Gastroesophageal sphincter (tissue), 3 donors: ENCODE data around the gene MED23.

ENCODE experiments used
- CTCF ChIP-seq, 4 experiments: fragments of 200-600 bp in 2 of 4; fragments of 450-650 bp in 2 of 4; sonication (generic) in 1 of 4; IDR thresholded peaks; one replicate each; pipeline ENCODE4 v1.5.1; 2017 to 2019; ENCODE audit warnings: antibody characterized with exemption in 4 of 4, mild to moderate bottlenecking in 2 of 4, moderate library complexity in 2 of 4
- EP300 ChIP-seq: sonication (generic); formaldehyde crosslinking; IDR thresholded peaks from one replicate; pipeline ENCODE4 v1.6.1; 2017; ENCODE audit warnings: antibody characterized with exemption, mild to moderate bottlenecking
- POLR2A ChIP-seq, 2 donors: fragments of 450-650 bp; IDR thresholded peaks; one replicate each; pipeline ENCODE4 v1.6.1; 2017; ENCODE audit warnings: antibody characterized with exemption in 2 of 2, mild to moderate bottlenecking in 2 of 2, moderate library complexity in 1 of 2
- POLR2AphosphoS5 ChIP-seq: sonication (generic); formaldehyde crosslinking; IDR thresholded peaks from one replicate; pipeline ENCODE4 v1.6.1; 2017; ENCODE audit warnings: antibody characterized with exemption

- no peak for TF ChIP-seq CTCF (IDR thresholded peaks at IDR 0.05)
- TF ChIP-seq POLR2A (IDR thresholded peaks at IDR 0.05), result no peak
- no peak for TF ChIP-seq POLR2AphosphoS5
- TF ChIP-seq EP300, result no peak
Observed at GRCh38 chr6:131628726-131629125, 684 bp upstream of the MED23 start.
